T follicular helper cell (primary cell): ENCODE results near the gene NFKB1.

ENCODE experiments used
- DNase-seq: peaks from one replicate; pipeline ENCODE4 v3.0.0-alpha.2; 2020; ENCODE audit warnings: low read depth

Gene NFKB1

GRCh38 chr4:102494603-102495002 is 6.6 kb upstream of the NFKB1 start:
- DNase-seq = no peak

GRCh38 chr4:102497986-102498385 is 3.2 kb upstream of the NFKB1 start:
- no peak for DNase-seq

- no peak for DNase-seq
Measured at GRCh38 chr4:102500352-102500695, 835 bp upstream of the NFKB1 start.

GRCh38 chr4:102501447-102501696 is 213 bp downstream of the NFKB1 start:
- no peak for DNase-seq

GRCh38 chr4:102502543-102502818 is 1.3 kb downstream of the NFKB1 start:
- DNase-seq = no peak

GRCh38 chr4:102503301-102503746 is 2.2 kb downstream of the NFKB1 start:
- DNase-seq = no peak

GRCh38 chr4:102503831-102504786 is 3.0 kb downstream of the NFKB1 start:
- DNase-seq = no peak

- no peak for DNase-seq
Measured at GRCh38 chr4:102504941-102505340, 3.8 kb downstream of the NFKB1 start.

- DNase-seq = no peak
Measured at GRCh38 chr4:102505708-102506107, 4.5 kb downstream of the NFKB1 start.

GRCh38 chr4:102506523-102506922 is 5.4 kb downstream of the NFKB1 start:
- no peak for DNase-seq

- DNase-seq = no peak
Measured at GRCh38 chr4:102511830-102512605, 10.9 kb downstream of the NFKB1 start.

GRCh38 chr4:102514298-102514964 is 13.3 kb downstream of the NFKB1 start:
- DNase-seq = no peak

- DNase-seq = no peak
Measured at GRCh38 chr4:102517753-102518152, 16.6 kb downstream of the NFKB1 start.

GRCh38 chr4:102518703-102519131 is 17.6 kb downstream of the NFKB1 start:
- DNase-seq = peak; percentile 7

GRCh38 chr4:102519925-102520324 is 18.8 kb downstream of the NFKB1 start:
- no peak for DNase-seq

GRCh38 chr4:102521570-102521969 is 20.4 kb downstream of the NFKB1 start:
- DNase-seq = no peak

GRCh38 chr4:102522031-102522440 is 20.9 kb downstream of the NFKB1 start:
- DNase-seq = no peak

- no peak for DNase-seq
Measured at GRCh38 chr4:102524691-102525090, 23.5 kb downstream of the NFKB1 start.

- no peak for DNase-seq
Measured at GRCh38 chr4:102525097-102525496, 23.9 kb downstream of the NFKB1 start.

- no peak for DNase-seq
Measured at GRCh38 chr4:102525504-102525903, 24.3 kb downstream of the NFKB1 start.

GRCh38 chr4:102526532-102526931 is 25.4 kb downstream of the NFKB1 start:
- no peak for DNase-seq

GRCh38 chr4:102527695-102528283 is 26.6 kb downstream of the NFKB1 start:
- DNase-seq = no peak

- DNase-seq = no peak
Measured at GRCh38 chr4:102529977-102530376, 28.8 kb downstream of the NFKB1 start.
